NT2/D1 (cell line): ENCODE measurements around the gene CDADC1.
A peak's percentile ranks its signal among the peaks of the same experiment; 100 is the strongest.

Experiments used
- DNase-seq: peaks from one replicate; pipeline ENCODE4 v3.0.0-alpha.2; 2011; ENCODE audit warnings: low read depth, low spot score
- H3K27me3 ChIP-seq: 2 replicates; pipeline ENCODE4 v1.6.0; 2011; ENCODE audit warnings: mild to moderate bottlenecking; ENCODE audit not compliant: insufficient read length, insufficient read depth
- H3K36me3 ChIP-seq: 2 replicates; pipeline ENCODE4 v1.6.1; 2011; ENCODE audit warnings: mild to moderate bottlenecking, low read length, mixed read lengths; ENCODE audit not compliant: insufficient read depth, insufficient read length
- H3K4me1 ChIP-seq: 2 replicates; pipeline ENCODE4 v1.5.1; 2011; ENCODE audit not compliant: insufficient read depth, insufficient read length
- H3K4me3 ChIP-seq: 2 replicates; pipeline ENCODE4 v1.5.1; 2011; ENCODE audit warnings: low read depth; ENCODE audit not compliant: insufficient read length
- H3K9ac ChIP-seq: 2 replicates; pipeline ENCODE4 v1.6.0; 2011; ENCODE audit warnings: low read depth; ENCODE audit not compliant: insufficient read length
- H3K9me3 ChIP-seq: 2 replicates; pipeline ENCODE4 v1.5.1; 2011; ENCODE audit warnings: mild to moderate bottlenecking, low read length; ENCODE audit not compliant: insufficient read depth
- SUZ12 ChIP-seq: IDR thresholded peaks from 2 replicates; pipeline ENCODE4 v1.6.1; 2011; ENCODE audit not compliant: insufficient read length, insufficient read depth; ENCODE audit errors: extremely low read depth
- YY1 ChIP-seq: IDR thresholded peaks from 2 replicates; pipeline ENCODE4 v1.6.1; 2011; ENCODE audit not compliant: insufficient read length, insufficient read depth
- ZNF274 ChIP-seq: IDR thresholded peaks from 2 replicates; pipeline ENCODE4 v1.6.1; 2011; ENCODE audit warnings: mild to moderate bottlenecking, low read depth, low read length

Gene CDADC1

GRCh38 chr13:49300276-49300675 lies 52.6 kb downstream of the CDADC1 start:
- no peak overlapping the region for H3K4me3 ChIP-seq
- H3K9me3 ChIP-seq, result no peaks in the 10 kb centered on the region
- H3K9ac ChIP-seq, result no peak overlapping the region
- TF ChIP-seq ZNF274 (no peak), SUZ12 (no peak), YY1 (no peak)
- H3K4me1 ChIP-seq, result no peaks in the 10 kb centered on the region
- no peaks in the 10 kb centered on the region for H3K27me3 ChIP-seq
- no peaks in the 10 kb centered on the region for H3K36me3 ChIP-seq
- no peak for DNase-seq

GRCh38 chr13:49300739-49301589 lies 53.2 kb downstream of the CDADC1 start:
- no peaks in the 10 kb centered on the region for H3K4me1 ChIP-seq
- H3K27me3 ChIP-seq, result no peaks in the 10 kb centered on the region
- H3K4me3 ChIP-seq, result no peak overlapping the region
- TF ChIP-seq ZNF274, result no peak
- no peaks in the 10 kb centered on the region for H3K36me3 ChIP-seq
- no peaks in the 10 kb centered on the region for H3K9me3 ChIP-seq
- H3K9ac ChIP-seq, result no peak overlapping the region
- DNase-seq, result peak; percentile 28

- no peaks in the 10 kb centered on the region for H3K9me3 ChIP-seq
- H3K4me3 ChIP-seq, result no peak overlapping the region
- H3K9ac ChIP-seq, result no peak overlapping the region
- DNase-seq, result no peak
- H3K4me1 ChIP-seq, result no peaks in the 10 kb centered on the region
- no peaks in the 10 kb centered on the region for H3K36me3 ChIP-seq
- no peak for TF ChIP-seq ZNF274
- TF ChIP-seq YY1, result no peak
- TF ChIP-seq SUZ12, result no peak
- no peaks in the 10 kb centered on the region for H3K27me3 ChIP-seq
Observed at GRCh38 chr13:49302222-49302621, 54.5 kb downstream of the CDADC1 start.

GRCh38 chr13:49302817-49303216 lies 55.1 kb downstream of the CDADC1 start:
- no peak for DNase-seq
- Histone ChIP-seq H3K4me1 (no peaks in the 10 kb centered on the region), H3K9me3 (no peaks in the 10 kb centered on the region), H3K27me3 (no peaks in the 10 kb centered on the region), H3K36me3 (no peaks in the 10 kb centered on the region), H3K9ac (no peak overlapping the region), H3K4me3 (no peak overlapping the region)
- no peak for TF ChIP-seq SUZ12
- no peak for TF ChIP-seq YY1
- no peak for TF ChIP-seq ZNF274

- H3K9me3 ChIP-seq, result no peaks in the 10 kb centered on the region
- no peak overlapping the region for H3K9ac ChIP-seq
- TF ChIP-seq ZNF274, result no peak
- no peak for TF ChIP-seq SUZ12
- TF ChIP-seq YY1, result no peak
- no peaks in the 10 kb centered on the region for H3K36me3 ChIP-seq
- H3K4me1 ChIP-seq, result no peaks in the 10 kb centered on the region
- no peak overlapping the region for H3K4me3 ChIP-seq
- DNase-seq, result no peak
- H3K27me3 ChIP-seq, result no peaks in the 10 kb centered on the region
Observed at GRCh38 chr13:49303533-49304252, 56.0 kb downstream of the CDADC1 start.

- Histone ChIP-seq H3K9me3 (no peaks in the 10 kb centered on the region), H3K4me3 (no peak overlapping the region), H3K27me3 (no peaks in the 10 kb centered on the region), H3K36me3 (no peaks in the 10 kb centered on the region), H3K9ac (no peak overlapping the region), H3K4me1 (no peaks in the 10 kb centered on the region)
- TF ChIP-seq ZNF274 (no peak), SUZ12 (no peak), YY1 (no peak)
- no peak for DNase-seq
Observed at GRCh38 chr13:49304356-49304755, 56.6 kb downstream of the CDADC1 start.

GRCh38 chr13:49304763-49305700 lies 57.3 kb downstream of the CDADC1 start:
- no peak for TF ChIP-seq ZNF274
- no peak for TF ChIP-seq YY1
- no peak for TF ChIP-seq SUZ12
- DNase-seq, result no peak
- H3K36me3 ChIP-seq, result no peaks in the 10 kb centered on the region
- H3K9me3 ChIP-seq, result no peaks in the 10 kb centered on the region
- H3K4me1 ChIP-seq, result no peaks in the 10 kb centered on the region
- no peaks in the 10 kb centered on the region for H3K27me3 ChIP-seq
- H3K4me3 ChIP-seq, result no peak overlapping the region
- no peak overlapping the region for H3K9ac ChIP-seq
